Stimulated activated CD8-positive, alpha-beta memory T cell treated with anti-CD3 and anti-CD28 coated beads, Interleukin-7, amount 100 ng/mL, for 1 hour (primary cell): ENCODE measurements around the gene SAP30BP.
"Not testable (repeated sequence)": the region's sequence is repeated elsewhere in the genome, so short reads cannot be mapped to it uniquely, and the experiment has no call there.

Experiments
- DNase-seq, 2 donors: peaks; one replicate each; pipeline ENCODE4 v3.0.0-alpha.2; 2020; ENCODE audit warnings: low read depth in 2 of 2

The SAP30BP gene

GRCh38 chr17:75633486-75634375, 33.4 kb upstream of the SAP30BP start:
- peak in 1 of 2 donors; percentile 25 for DNase-seq

- no peak for DNase-seq
These were observed 32.8 kb upstream of the SAP30BP start for GRCh38 chr17:75634376-75634740.

- DNase-seq: no peak
These were observed 32.2 kb upstream of the SAP30BP start for GRCh38 chr17:75634754-75635609.

- DNase-seq: no peak
These were observed 31.4 kb upstream of the SAP30BP start for GRCh38 chr17:75635610-75636202.

- no peak for DNase-seq
These were observed 30.6 kb upstream of the SAP30BP start for GRCh38 chr17:75636381-75637142.

- no peak for DNase-seq
These were observed 30.0 kb upstream of the SAP30BP start for GRCh38 chr17:75637143-75637538.

GRCh38 chr17:75637551-75637950, 29.6 kb upstream of the SAP30BP start:
- no peak for DNase-seq

GRCh38 chr17:75638039-75638438, 29.1 kb upstream of the SAP30BP start:
- DNase-seq: not testable (repeated sequence)

GRCh38 chr17:75638893-75639292, 28.2 kb upstream of the SAP30BP start:
- no peak for DNase-seq

GRCh38 chr17:75639327-75639726, 27.8 kb upstream of the SAP30BP start:
- DNase-seq: no peak

- DNase-seq: no peak
These were observed 27.2 kb upstream of the SAP30BP start for GRCh38 chr17:75639771-75640555.

- DNase-seq: no peak
These were observed 26.5 kb upstream of the SAP30BP start for GRCh38 chr17:75640556-75641119.

- DNase-seq: no peak
These were observed 25.8 kb upstream of the SAP30BP start for GRCh38 chr17:75641343-75641742.

GRCh38 chr17:75642182-75642783, 24.9 kb upstream of the SAP30BP start:
- DNase-seq: no peak

GRCh38 chr17:75642784-75643642, 24.1 kb upstream of the SAP30BP start:
- no peak for DNase-seq

- no peak for DNase-seq
These were observed 23.5 kb upstream of the SAP30BP start for GRCh38 chr17:75643643-75644017.

- no peak for DNase-seq
These were observed 21.6 kb upstream of the SAP30BP start for GRCh38 chr17:75645501-75645888.

GRCh38 chr17:75645889-75646637, 21.1 kb upstream of the SAP30BP start:
- DNase-seq: no peak

- DNase-seq: no peak
These were observed 20.5 kb upstream of the SAP30BP start for GRCh38 chr17:75646638-75646992.
